ENCODE results near the gene IFNL4. TPM values are rescaled to one million over a fixed set of nuclear protein-coding genes. Genes with fewer than 3 reads are reported as not detected.

Gene IFNL4
- total RNA-seq, 1 experiment from 2014 or later = not detected

- TF ChIP-seq, protein P1, sequence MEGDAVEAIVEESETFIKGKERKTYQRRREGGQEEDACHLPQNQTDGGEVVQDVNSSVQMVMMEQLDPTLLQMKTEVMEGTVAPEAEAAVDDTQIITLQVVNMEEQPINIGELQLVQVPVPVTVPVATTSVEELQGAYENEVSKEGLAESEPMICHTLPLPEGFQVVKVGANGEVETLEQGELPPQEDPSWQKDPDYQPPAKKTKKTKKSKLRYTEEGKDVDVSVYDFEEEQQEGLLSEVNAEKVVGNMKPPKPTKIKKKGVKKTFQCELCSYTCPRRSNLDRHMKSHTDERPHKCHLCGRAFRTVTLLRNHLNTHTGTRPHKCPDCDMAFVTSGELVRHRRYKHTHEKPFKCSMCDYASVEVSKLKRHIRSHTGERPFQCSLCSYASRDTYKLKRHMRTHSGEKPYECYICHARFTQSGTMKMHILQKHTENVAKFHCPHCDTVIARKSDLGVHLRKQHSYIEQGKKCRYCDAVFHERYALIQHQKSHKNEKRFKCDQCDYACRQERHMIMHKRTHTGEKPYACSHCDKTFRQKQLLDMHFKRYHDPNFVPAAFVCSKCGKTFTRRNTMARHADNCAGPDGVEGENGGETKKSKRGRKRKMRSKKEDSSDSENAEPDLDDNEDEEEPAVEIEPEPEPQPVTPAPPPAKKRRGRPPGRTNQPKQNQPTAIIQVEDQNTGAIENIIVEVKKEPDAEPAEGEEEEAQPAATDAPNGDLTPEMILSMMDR (IDR thresholded peaks at IDR 0.05; ENCODE audit: insufficient read depth in 1 of 2, low read depth in 1 of 2, low read length in 1 of 2, severe bottlenecking in 1 of 2, unreplicated experiment in 1 of 2) = no peak
- no peaks in the 10 kb centered on the region for H3K27me3 ChIP-seq (replicated peaks; ENCODE audit: control insufficient read depth, insufficient read depth, low read length)
- H3K4me1 Mint-ChIP-seq (ENCODE audit: low read depth, unreplicated experiment) = peaks cover 10% of the 10 kb centered on the region
- POLR2A ChIA-PET = no interaction called here
- no peaks in the 10 kb centered on the region for H3K36me3 Mint-ChIP-seq (ENCODE audit: insufficient read depth, unreplicated experiment)
- no peaks in the 10 kb centered on the region for H3K36me3 ChIP-seq (ENCODE audit: control insufficient read depth, insufficient read depth, low read length)
- BruUV-seq (replicated peaks) = no TSS peak
- H3K9me3 Mint-ChIP-seq (ENCODE audit: unreplicated experiment) = peaks cover 26% of the 10 kb centered on the region
- H3K4me1 ChIP-seq = peaks cover 11% of the 10 kb centered on the region
- H3K27ac Mint-ChIP-seq (ENCODE audit: unreplicated experiment) = no peak overlapping the region
- H3K27me3 Mint-ChIP-seq (ENCODE audit: insufficient read depth, unreplicated experiment) = no peaks in the 10 kb centered on the region
- no peak overlapping the region for H3K4me3 ChIP-seq (ENCODE audit: low read depth, low read length)
- intact Hi-C loops (cut with micrococcal nuclease; ENCODE audit: unreplicated experiment) = no loop called here
- peaks cover 21% of the 10 kb centered on the region for H3K9me3 ChIP-seq
- no peak for DNase-seq
- CTCF ChIA-PET = no interaction called here
- no peak overlapping the region for H3K4me3 Mint-ChIP-seq (ENCODE audit: unreplicated experiment)
These were observed 33.4 kb upstream of the IFNL4 start for GRCh38 chr19:39282021-39282420.

GRCh38 chr19:39277598-39277997 lies 28.9 kb upstream of the IFNL4 start:
- Mint-ChIP-seq H3K27ac (ENCODE audit: unreplicated experiment) (peak overlapping the region; percentile 95), H3K36me3 (ENCODE audit: insufficient read depth, unreplicated experiment) (no peaks in the 10 kb centered on the region), H3K4me1 (ENCODE audit: low read depth, unreplicated experiment) (peaks cover 10% of the 10 kb centered on the region), H3K9me3 (ENCODE audit: unreplicated experiment) (peaks cover 8% of the 10 kb centered on the region), H3K4me3 (ENCODE audit: unreplicated experiment) (peak overlapping the region; percentile 66), H3K27me3 (ENCODE audit: insufficient read depth, unreplicated experiment) (no peaks in the 10 kb centered on the region)
- no peaks in the 10 kb centered on the region for H3K27me3 ChIP-seq (replicated peaks; ENCODE audit: control insufficient read depth, insufficient read depth, low read length)
- TF ChIP-seq, protein P1 (IDR thresholded peaks at IDR 0.05; ENCODE audit: insufficient read depth in 1 of 2, low read depth in 1 of 2, low read length in 1 of 2, severe bottlenecking in 1 of 2, unreplicated experiment in 1 of 2) = no peak
- no TSS peak for BruUV-seq (replicated peaks)
- peaks cover 7% of the 10 kb centered on the region for H3K9me3 ChIP-seq
- H3K4me3 ChIP-seq (ENCODE audit: low read depth, low read length) = no peak overlapping the region
- peaks cover 18% of the 10 kb centered on the region for H3K4me1 ChIP-seq
- CTCF ChIA-PET = interaction anchor here (0.5 to 1.1 kb wide), 4 partner anchors 26 to 591 kb away, joined by 3 to 6 read pairs (median 4); partner anchors contain the start of gene LRFN1
- no peaks in the 10 kb centered on the region for H3K36me3 ChIP-seq (ENCODE audit: control insufficient read depth, insufficient read depth, low read length)
- DNase-seq = peak; percentile 89 to 91
- POLR2A ChIA-PET = interaction anchor here (0.5 to 1.3 kb wide), 6 partner anchors 18 to 889 kb away, joined by 3 to 13 read pairs (median 6); partner anchors contain the start of gene SAMD4B
- intact Hi-C loops (cut with micrococcal nuclease; ENCODE audit: unreplicated experiment) = loop anchor here (1.0 to 2.0 kb wide), 2 partner anchors 19 to 26 kb away; no protein-coding TSS in a partner anchor

- Histone ChIP-seq H3K4me1 (peaks cover 18% of the 10 kb centered on the region), H3K27me3 (replicated peaks; ENCODE audit: control insufficient read depth, insufficient read depth, low read length) (no peaks in the 10 kb centered on the region), H3K36me3 (ENCODE audit: control insufficient read depth, insufficient read depth, low read length) (no peaks in the 10 kb centered on the region), H3K4me3 (ENCODE audit: low read depth, low read length) (no peak overlapping the region), H3K9me3 (no peaks in the 10 kb centered on the region; the same call in 1 of the 2 replicates)
- Mint-ChIP-seq H3K9me3 (ENCODE audit: unreplicated experiment) (peaks cover 2% of the 10 kb centered on the region), H3K4me3 (ENCODE audit: unreplicated experiment) (no peak overlapping the region), H3K27me3 (ENCODE audit: insufficient read depth, unreplicated experiment) (no peaks in the 10 kb centered on the region), H3K4me1 (ENCODE audit: low read depth, unreplicated experiment) (peaks cover 10% of the 10 kb centered on the region), H3K36me3 (ENCODE audit: insufficient read depth, unreplicated experiment) (no peaks in the 10 kb centered on the region), H3K27ac (ENCODE audit: unreplicated experiment) (no peak overlapping the region)
- intact Hi-C loops (cut with micrococcal nuclease; ENCODE audit: unreplicated experiment) = loop anchor here (1.0 to 2.0 kb wide), 2 partner anchors 18 to 27 kb away; no protein-coding TSS in a partner anchor
- ChIA-PET CTCF (no interaction called here), POLR2A (interaction anchor here (1.3 kb wide), 1 partner anchor 27 kb away, joined by 13 read pairs; no protein-coding TSS in a partner anchor)
- DNase-seq = peak in 1 of 2 experiments; percentile 6
- no TSS peak for BruUV-seq (replicated peaks)
- TF ChIP-seq, protein P1 (IDR thresholded peaks at IDR 0.05; ENCODE audit: insufficient read depth in 1 of 2, low read depth in 1 of 2, low read length in 1 of 2, severe bottlenecking in 1 of 2, unreplicated experiment in 1 of 2) = no peak
These were observed 28.1 kb upstream of the IFNL4 start for GRCh38 chr19:39276740-39277139.
